Cardiac muscle cell (in vitro differentiated cells and primary cell): Measurements from ENCODE around the gene KCNH8. TPM values are rescaled to one million over a fixed set of nuclear protein-coding genes. Genes with fewer than 3 reads are reported as not detected.

Experiments
- DNase-seq, 2 donors: peaks; one replicate each; pipeline versions ENCODE4 v3.0.0 to v3.0.0-alpha.2; 2010 to 2017; ENCODE audit warnings: low read depth in 1 of 2, low spot score in 1 of 2
- H3K27ac ChIP-seq: fragments of 200-600 bp; sonication (generic); 2 replicates; pipeline ENCODE4 v1.5.1; 2016
- H3K27me3 ChIP-seq: fragments of 200-600 bp; sonication (generic); 2 replicates; pipeline ENCODE4 v1.6.0; 2016; ENCODE audit warnings: control low read depth
- H3K36me3 ChIP-seq: fragments of 200-600 bp; sonication (generic); 2 replicates; pipeline ENCODE4 v1.5.1; 2016; ENCODE audit warnings: control low read depth
- H3K4me1 ChIP-seq: fragments of 200-600 bp; sonication (generic); 2 replicates; pipeline ENCODE4 v1.8.1; 2017; ENCODE audit warnings: low read depth, mild to moderate bottlenecking, mixed run types
- H3K4me3 ChIP-seq: fragments of 200-600 bp; sonication (generic); 2 replicates; pipeline ENCODE4 v1.5.1; 2016; ENCODE audit warnings: mild to moderate bottlenecking
- H3K9me3 ChIP-seq: fragments of 200-600 bp; sonication (generic); 2 replicates; pipeline ENCODE4 v1.5.1; 2017; ENCODE audit warnings: low read depth, mild to moderate bottlenecking, control low read depth
- CTCF ChIP-seq: IDR thresholded peaks from 2 replicates; pipeline ENCODE4 v1.5.1; 2012; ENCODE audit warnings: low read depth, mild to moderate bottlenecking, low read length
- polyA plus RNA-seq: library from polyadenylated mRNA; unstranded; fragments of >200 nt; fragmentation: Nextera tagmentation; extraction: Ambion mirVana; gene quantifications from 2 replicates; pipeline ENCODE4 v1.2.1, GENCODE V29; 2016
- total RNA-seq: library from RNA; depleted of rRNA; stranded (reverse); fragments of >200 nt; gene quantifications from 2 replicates; pipeline ENCODE4 v1.2.3, GENCODE V29; 2016

Gene KCNH8
- total and polyA plus RNA-seq, 2 experiments from 2014 or later, result 0.86 TPM; not detected in 1

- H3K4me1 ChIP-seq, result peaks cover 3% of the 10 kb centered on the region
Observed at GRCh38 chr3:19432669-19433068, 284.4 kb downstream of the KCNH8 start.

GRCh38 chr3:19436746-19437145 is 288.4 kb downstream of the KCNH8 start:
- H3K4me3 ChIP-seq, result no peak overlapping the region
- H3K36me3 ChIP-seq, result no peaks in the 10 kb centered on the region
- no peak for DNase-seq
- H3K27me3 ChIP-seq, result no peaks in the 10 kb centered on the region
- TF ChIP-seq CTCF, result no peak
- no peaks in the 10 kb centered on the region for H3K9me3 ChIP-seq
- no peak overlapping the region for H3K27ac ChIP-seq
- peaks cover 3% of the 10 kb centered on the region for H3K4me1 ChIP-seq

More at GRCh38 chr3:19432669-19433068, 284.4 kb downstream of the KCNH8 start:
- no peaks in the 10 kb centered on the region for H3K9me3 ChIP-seq
- TF ChIP-seq CTCF, result no peak
- no peak for DNase-seq
- H3K36me3 ChIP-seq, result no peaks in the 10 kb centered on the region
- H3K4me3 ChIP-seq, result no peak overlapping the region
- no peak overlapping the region for H3K27ac ChIP-seq
- no peaks in the 10 kb centered on the region for H3K27me3 ChIP-seq

GRCh38 chr3:19439944-19440343 is 291.6 kb downstream of the KCNH8 start:
- no peak for DNase-seq
- Histone ChIP-seq H3K27ac (no peak overlapping the region), H3K36me3 (no peaks in the 10 kb centered on the region), H3K27me3 (no peaks in the 10 kb centered on the region), H3K4me1 (no peaks in the 10 kb centered on the region), H3K4me3 (no peak overlapping the region), H3K9me3 (no peaks in the 10 kb centered on the region)
- TF ChIP-seq CTCF, result no peak

- H3K4me1 ChIP-seq, result no peaks in the 10 kb centered on the region
- DNase-seq, result no peak
- TF ChIP-seq CTCF, result no peak
- no peaks in the 10 kb centered on the region for H3K9me3 ChIP-seq
- no peaks in the 10 kb centered on the region for H3K27me3 ChIP-seq
- no peak overlapping the region for H3K27ac ChIP-seq
- no peaks in the 10 kb centered on the region for H3K36me3 ChIP-seq
- no peak overlapping the region for H3K4me3 ChIP-seq
Observed at GRCh38 chr3:19446138-19446537, 297.8 kb downstream of the KCNH8 start.

GRCh38 chr3:19446687-19447086 is 298.4 kb downstream of the KCNH8 start:
- no peak for TF ChIP-seq CTCF
- Histone ChIP-seq H3K9me3 (no peaks in the 10 kb centered on the region), H3K4me3 (no peak overlapping the region), H3K27me3 (no peaks in the 10 kb centered on the region), H3K27ac (no peak overlapping the region), H3K36me3 (no peaks in the 10 kb centered on the region), H3K4me1 (no peaks in the 10 kb centered on the region)
- DNase-seq, result no peak

GRCh38 chr3:19455546-19455945 is 307.2 kb downstream of the KCNH8 start:
- no peak for TF ChIP-seq CTCF
- Histone ChIP-seq H3K27me3 (no peaks in the 10 kb centered on the region), H3K9me3 (no peaks in the 10 kb centered on the region), H3K4me1 (no peaks in the 10 kb centered on the region), H3K4me3 (no peak overlapping the region), H3K27ac (no peak overlapping the region), H3K36me3 (no peaks in the 10 kb centered on the region)
- DNase-seq, result no peak
